Measurements from ENCODE around the gene ZNF385B. TPM values are rescaled to one million over a fixed set of nuclear protein-coding genes. Genes with fewer than 3 reads are reported as not detected.

Gene ZNF385B
- total and polyA plus RNA-seq, 2 donors (not counting 1 experiment from before 2014, with no cell fraction given): not detected

GRCh38 chr2:179773986-179774385 lies 87.4 kb downstream of the ZNF385B start:
- no peaks in the 10 kb centered on the region for H3K4me1 Mint-ChIP-seq
- H4K20me1 ChIP-seq (ENCODE audit: control insufficient read depth, insufficient read depth, low read length, poor library complexity, severe bottlenecking): no peaks in the 10 kb centered on the region
- no peak overlapping the region for H2AFZ ChIP-seq (ENCODE audit: insufficient read depth, low read depth, low read length, poor library complexity, severe bottlenecking)
- no peak for TF ChIP-seq CTCF (IDR thresholded peaks at IDR 0.05)
- TF ChIP-seq EZH2 (IDR thresholded peaks at IDR 0.05; ENCODE audit: borderline replicate concordance, insufficient read depth, low read depth, low read length, poor library complexity, severe bottlenecking): no peak
- H3K4me2 ChIP-seq (replicated peaks; ENCODE audit: low read depth, low read length, poor library complexity, severe bottlenecking): no peak overlapping the region
- H3K27me3 ChIP-seq (replicated peaks in 1 of 4; ENCODE audit: control extremely low read depth in 1 of 4, control insufficient read depth in 3 of 4, insufficient read depth in 4 of 4, low read length in 3 of 4): no peaks in the 10 kb centered on the region
- H3K27ac ChIP-seq (ENCODE audit: low read length in 2 of 2): no peak overlapping the region
- POLR2A ChIA-PET: no interaction called here
- no peaks in the 10 kb centered on the region for H3K36me3 ChIP-seq (replicated peaks in 1 of 2; ENCODE audit: control extremely low read depth in 1 of 2, control insufficient read depth in 1 of 2, extremely low read depth in 1 of 2, insufficient read depth in 2 of 2, low read length in 1 of 2)
- intact Hi-C loops (cut with micrococcal nuclease): no loop called here
- H3K79me2 ChIP-seq (ENCODE audit: control insufficient read depth, insufficient read depth, low read length): no peaks in the 10 kb centered on the region
- peaks cover 23% of the 10 kb centered on the region for H3K27me3 Mint-ChIP-seq
- H3K4me3 Mint-ChIP-seq: no peak overlapping the region
- H3K4me3 ChIP-seq (ENCODE audit: control extremely low read depth in 1 of 5, extremely low read depth in 1 of 5, insufficient read depth in 1 of 5, low read depth in 2 of 5, low read length in 4 of 5): no peak overlapping the region
- CTCF ChIA-PET: no interaction called here
- H3K9me3 ChIP-seq (ENCODE audit: control extremely low read depth in 1 of 3, control insufficient read depth in 2 of 3, insufficient read depth in 1 of 3, low read length in 2 of 3): no peaks in the 10 kb centered on the region
- no peaks in the 10 kb centered on the region for H3K9me3 Mint-ChIP-seq (ENCODE audit: insufficient read depth)
- DNase-seq (no peak), ATAC-seq (ENCODE audit: low read depth) (no peak)
- no peak overlapping the region for H3K9ac ChIP-seq (ENCODE audit: low read length)
- H3K27ac Mint-ChIP-seq: no peak overlapping the region
- H3K4me1 ChIP-seq (ENCODE audit: control insufficient read depth in 2 of 2, insufficient read depth in 2 of 2, low read length in 2 of 2): no peaks in the 10 kb centered on the region
- 98% methylated on average over 4 of the region's 4 CpGs for WGBS (ENCODE audit: insufficient coverage)

GRCh38 chr2:179772346-179772745 lies 89.1 kb downstream of the ZNF385B start:
- WGBS (ENCODE audit: insufficient coverage): no CpG with 5 or more reads among the region's 1 CpG
- no peak overlapping the region for H3K4me3 Mint-ChIP-seq
- H3K4me1 Mint-ChIP-seq: no peaks in the 10 kb centered on the region
- TF ChIP-seq CTCF (IDR thresholded peaks at IDR 0.05): no peak
- TF ChIP-seq EZH2 (IDR thresholded peaks at IDR 0.05; ENCODE audit: borderline replicate concordance, insufficient read depth, low read depth, low read length, poor library complexity, severe bottlenecking): no peak
- intact Hi-C loops (cut with micrococcal nuclease): no loop called here
- ChIA-PET POLR2A (no interaction called here), CTCF (no interaction called here)
- DNase-seq (no peak), ATAC-seq (ENCODE audit: low read depth) (no peak)
- no peak overlapping the region for H2AFZ ChIP-seq (ENCODE audit: insufficient read depth, low read depth, low read length, poor library complexity, severe bottlenecking)
- no peaks in the 10 kb centered on the region for H3K9me3 ChIP-seq (ENCODE audit: control extremely low read depth in 1 of 3, control insufficient read depth in 2 of 3, insufficient read depth in 1 of 3, low read length in 2 of 3)
- no peaks in the 10 kb centered on the region for H3K36me3 ChIP-seq (replicated peaks in 1 of 2; ENCODE audit: control extremely low read depth in 1 of 2, control insufficient read depth in 1 of 2, extremely low read depth in 1 of 2, insufficient read depth in 2 of 2, low read length in 1 of 2)
- H3K4me2 ChIP-seq (replicated peaks; ENCODE audit: low read depth, low read length, poor library complexity, severe bottlenecking): no peak overlapping the region
- peaks cover 18% of the 10 kb centered on the region for H3K27me3 Mint-ChIP-seq
- H3K27ac Mint-ChIP-seq: no peak overlapping the region
- no peak overlapping the region for H3K4me3 ChIP-seq (ENCODE audit: control extremely low read depth in 1 of 5, extremely low read depth in 1 of 5, insufficient read depth in 1 of 5, low read depth in 2 of 5, low read length in 4 of 5)
- H4K20me1 ChIP-seq (ENCODE audit: control insufficient read depth, insufficient read depth, low read length, poor library complexity, severe bottlenecking): no peaks in the 10 kb centered on the region
- H3K9ac ChIP-seq (ENCODE audit: low read length): no peak overlapping the region
- no peak overlapping the region for H3K27ac ChIP-seq (ENCODE audit: low read length in 2 of 2)
- H3K79me2 ChIP-seq (ENCODE audit: control insufficient read depth, insufficient read depth, low read length): no peaks in the 10 kb centered on the region
- no peaks in the 10 kb centered on the region for H3K4me1 ChIP-seq (ENCODE audit: control insufficient read depth in 2 of 2, insufficient read depth in 2 of 2, low read length in 2 of 2)
- no peaks in the 10 kb centered on the region for H3K9me3 Mint-ChIP-seq (ENCODE audit: insufficient read depth)
- H3K27me3 ChIP-seq (replicated peaks in 1 of 4; ENCODE audit: control extremely low read depth in 1 of 4, control insufficient read depth in 3 of 4, insufficient read depth in 4 of 4, low read length in 3 of 4): no peaks in the 10 kb centered on the region

Measured in B cell (primary cell).